HepG2 (cell line): ENCODE data around the gene TNFAIP8L2. TPM values are rescaled to one million over a fixed set of nuclear protein-coding genes. Genes with fewer than 3 reads are reported as not detected.

Source experiments
- ATF7 ChIP-seq, 2 experiments: fragments of 450-650 bp in 1 of 2; sonication (generic) in 1 of 2; formaldehyde crosslinking in 1 of 2; IDR thresholded peaks; 2 replicates each; pipeline versions ENCODE4 v1.4.0 to v1.6.1; 2016 to 2020; ENCODE audit warnings: antibody characterized with exemption in 1 of 2, mild to moderate bottlenecking in 1 of 2, missing genetic modification reagents in 1 of 2
- CSRNP1 ChIP-seq: sonication (generic); formaldehyde crosslinking; IDR thresholded peaks from 2 replicates; pipeline ENCODE4 v1.8.1; 2023; ENCODE audit warnings: mild to moderate bottlenecking, missing genetic modification reagents
- DPF2 ChIP-seq: sonication (generic); formaldehyde crosslinking; IDR thresholded peaks from 2 replicates; pipeline ENCODE4 v1.4.0; 2020; ENCODE audit warnings: mild to moderate bottlenecking, low read depth, missing genetic modification reagents, borderline replicate concordance
- DR1 ChIP-seq: sonication (generic); formaldehyde crosslinking; IDR thresholded peaks from 2 replicates; pipeline ENCODE4 v1.8.0; 2021; ENCODE audit warnings: mild to moderate bottlenecking, missing genetic modification reagents, inconsistent platforms
- ERF ChIP-seq: IDR thresholded peaks from 2 replicates; pipeline ENCODE4 v1.6.1; 2018; ENCODE audit warnings: missing biosample characterization, missing genetic modification reagents
- FLYWCH1 ChIP-seq: sonication (generic); formaldehyde crosslinking; IDR thresholded peaks from 2 replicates; pipeline ENCODE4 v1.8.1; 2023; ENCODE audit warnings: mild to moderate bottlenecking, missing genetic modification reagents
- HDAC6 ChIP-seq: fragments of 200-600 bp; sonication (generic); IDR thresholded peaks from 2 replicates; pipeline ENCODE4 v1.7.0; 2017; ENCODE audit warnings: mild to moderate bottlenecking, antibody characterized with exemption, low read length, low read depth
- ISX ChIP-seq: sonication (generic); formaldehyde crosslinking; conservative IDR thresholded peaks from 2 replicates; pipeline ENCODE4 v1.5.0; 2020; ENCODE audit warnings: missing genetic modification reagents
- NR2F1 ChIP-seq, 2 experiments: fragments of 450-650 bp in 1 of 2; formaldehyde crosslinking in 1 of 2; IDR thresholded peaks; 2 replicates each; pipeline versions ENCODE4 v1.5.0 to v1.6.1; 2016 to 2020; ENCODE audit warnings: mild to moderate bottlenecking in 1 of 2, missing compliant biosample characterization in 1 of 2, missing genetic modification reagents in 1 of 2, moderate library complexity in 1 of 2
- U2AF1 ChIP-seq: fragments of 200-400 bp; formaldehyde crosslinking; optimal IDR thresholded peaks from 2 replicates; pipeline ENCODE3; 2017; ENCODE audit warnings: mild to moderate bottlenecking, low read depth, low read length
- U2AF2 ChIP-seq: fragments of 200-400 bp; formaldehyde crosslinking; IDR thresholded peaks from 2 replicates; pipeline ENCODE4 v1.6.1; 2017; ENCODE audit warnings: low read depth, mild to moderate bottlenecking, low read length
- ZNF557 ChIP-seq: sonication (generic); formaldehyde crosslinking; IDR thresholded peaks from 2 replicates; pipeline ENCODE4 v1.4.0; 2020; ENCODE audit warnings: missing genetic modification reagents
- ZNF644 ChIP-seq: IDR thresholded peaks from 2 replicates; pipeline ENCODE4 v1.6.1; 2016; ENCODE audit warnings: low read depth
- ZNF776 ChIP-seq: sonication (generic); formaldehyde crosslinking; IDR thresholded peaks from 2 replicates; pipeline ENCODE4 v1.4.0; 2020; ENCODE audit warnings: mild to moderate bottlenecking, missing genetic modification reagents
- polyA plus RNA-seq, 8 experiments: library from polyadenylated mRNA; depleted of rRNA in 3 of 8; stranded (reverse) in 7 of 8; unstranded in 1 of 8; fragments of >200 nt; fragmentation: Illumina TruSeq in 4 of 8; extraction: Trizol in 4 of 8; gene quantifications; 2 replicates each; pipeline versions ENCODE4 v1.2.1 to v1.2.3, GENCODE V29; 2011 to 2016; ENCODE audit warnings: low read depth in 4 of 8, missing spikeins in 1 of 8, mixed read lengths in 1 of 8; ENCODE audit not compliant: insufficient read depth in 1 of 8
- total RNA-seq, 5 experiments: library from RNA; depleted of rRNA; stranded (reverse); fragments of >200 nt; fragmentation: Illumina TruSeq; extraction: Trizol; gene quantifications; 2 replicates each; pipeline ENCODE4 v1.2.3, GENCODE V29; 2016; ENCODE audit warnings: low read depth in 1 of 5
- TF ChIP-seq, protein P1 (sequence below): sonication (generic); formaldehyde crosslinking; IDR thresholded peaks from 2 replicates; pipeline ENCODE4 v1.4.0; 2020; ENCODE audit warnings: low read depth, missing genetic modification reagents
- TF ChIP-seq, protein P2 (sequence below): sonication (generic); formaldehyde crosslinking; IDR thresholded peaks from 2 replicates; pipeline ENCODE4 v1.9.0; 2021; ENCODE audit warnings: missing genetic modification reagents, mild to moderate bottlenecking, borderline replicate concordance
- TF ChIP-seq, protein P3 (sequence below): sonication (generic); formaldehyde crosslinking; IDR thresholded peaks from 2 replicates; pipeline ENCODE4 v1.4.0; 2020; ENCODE audit warnings: missing genetic modification reagents

The TNFAIP8L2 gene
- total and polyA plus RNA-seq, 2 of the 13 experiments (the other 11 are each of a cell fraction or from before 2014, with no cell fraction given): not detected

DNA sequence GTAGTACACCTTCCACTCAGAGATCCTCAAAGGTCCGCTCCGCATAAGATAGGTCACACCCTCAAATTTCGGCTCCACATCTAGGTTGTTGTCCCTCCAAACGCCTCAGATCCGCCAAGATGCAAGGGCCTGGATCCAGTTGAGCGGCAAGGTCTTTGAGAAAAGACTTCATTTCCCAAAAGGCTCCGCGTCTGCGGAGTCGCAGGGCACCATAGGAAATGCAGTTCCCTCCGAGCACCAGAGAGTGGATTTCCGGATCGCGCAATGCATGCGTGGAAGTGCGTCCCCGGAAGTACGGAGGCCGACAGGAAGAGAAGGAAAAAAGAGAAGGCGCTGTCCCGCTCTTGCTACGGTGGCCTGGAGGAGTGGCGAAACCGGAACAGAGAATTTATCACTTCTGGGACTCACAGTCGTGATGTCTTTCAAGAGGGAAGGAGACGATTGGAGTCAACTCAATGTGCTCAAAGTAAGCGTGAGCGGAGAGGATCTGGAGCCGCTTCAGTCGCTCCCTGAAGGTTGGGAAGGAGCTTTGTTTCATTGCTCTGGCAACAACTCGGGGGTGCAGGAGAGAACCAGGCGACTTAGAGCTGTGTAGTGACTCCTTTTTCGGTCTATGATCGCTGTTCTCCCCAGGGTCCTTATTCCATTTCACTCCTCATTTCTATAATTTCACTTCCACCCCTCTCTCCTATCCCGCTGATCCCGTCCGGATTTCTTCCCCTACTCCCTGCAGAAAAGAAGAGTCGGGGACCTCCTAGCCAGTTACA lies 9.5 kb downstream of the TNFAIP8L2 start, which contains the start of the genes LYSMD1 and SCNM1 (continued):
- 0 out of 4 replicates have a peak, but pooled peaks of 1 of the 2 experiments have one; percentile 2 for TF ChIP-seq NR2F1 (CRISPR knock-in tag; IDR thresholded peaks at IDR 0.05)
- TF ChIP-seq DPF2: no peak
- TF ChIP-seq ZNF776 (CRISPR knock-in tag): 0 out of 2 replicates have a peak, but pooled peaks have one; percentile 50
- no peak for TF ChIP-seq FLYWCH1 (CRISPR knock-in tag)
- peak; percentile 81 for TF ChIP-seq ERF (CRISPR knock-in tag)
- TF ChIP-seq HDAC6: no peak
- no peak for TF ChIP-seq U2AF1
- TF ChIP-seq ISX (CRISPR knock-in tag): no peak
- no peak for TF ChIP-seq ATF7 (IDR thresholded peaks at IDR 0.05)
- 0 out of 2 replicates have a peak, but pooled peaks have one; percentile 32 for TF ChIP-seq ATF7 (CRISPR knock-in tag; IDR thresholded peaks at IDR 0.05)
- TF ChIP-seq, protein P1, sequence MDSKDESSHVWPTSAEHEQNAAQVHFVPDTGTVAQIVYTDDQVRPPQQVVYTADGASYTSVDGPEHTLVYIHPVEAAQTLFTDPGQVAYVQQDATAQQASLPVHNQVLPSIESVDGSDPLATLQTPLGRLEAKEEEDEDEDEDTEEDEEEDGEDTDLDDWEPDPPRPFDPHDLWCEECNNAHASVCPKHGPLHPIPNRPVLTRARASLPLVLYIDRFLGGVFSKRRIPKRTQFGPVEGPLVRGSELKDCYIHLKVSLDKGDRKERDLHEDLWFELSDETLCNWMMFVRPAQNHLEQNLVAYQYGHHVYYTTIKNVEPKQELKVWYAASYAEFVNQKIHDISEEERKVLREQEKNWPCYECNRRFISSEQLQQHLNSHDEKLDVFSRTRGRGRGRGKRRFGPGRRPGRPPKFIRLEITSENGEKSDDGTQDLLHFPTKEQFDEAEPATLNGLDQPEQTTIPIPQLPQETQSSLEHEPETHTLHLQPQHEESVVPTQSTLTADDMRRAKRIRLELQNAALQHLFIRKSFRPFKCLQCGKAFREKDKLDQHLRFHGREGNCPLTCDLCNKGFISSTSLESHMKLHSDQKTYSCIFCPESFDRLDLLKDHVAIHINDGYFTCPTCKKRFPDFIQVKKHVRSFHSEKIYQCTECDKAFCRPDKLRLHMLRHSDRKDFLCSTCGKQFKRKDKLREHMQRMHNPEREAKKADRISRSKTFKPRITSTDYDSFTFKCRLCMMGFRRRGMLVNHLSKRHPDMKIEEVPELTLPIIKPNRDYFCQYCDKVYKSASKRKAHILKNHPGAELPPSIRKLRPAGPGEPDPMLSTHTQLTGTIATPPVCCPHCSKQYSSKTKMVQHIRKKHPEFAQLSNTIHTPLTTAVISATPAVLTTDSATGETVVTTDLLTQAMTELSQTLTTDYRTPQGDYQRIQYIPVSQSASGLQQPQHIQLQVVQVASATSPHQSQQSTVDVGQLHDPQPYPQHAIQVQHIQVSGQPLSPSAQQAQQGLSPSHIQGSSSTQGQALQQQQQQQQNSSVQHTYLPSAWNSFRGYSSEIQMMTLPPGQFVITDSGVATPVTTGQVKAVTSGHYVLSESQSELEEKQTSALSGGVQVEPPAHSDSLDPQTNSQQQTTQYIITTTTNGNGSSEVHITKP: no peak; the same call in 1 of the 2 replicates
- TF ChIP-seq, protein P2, sequence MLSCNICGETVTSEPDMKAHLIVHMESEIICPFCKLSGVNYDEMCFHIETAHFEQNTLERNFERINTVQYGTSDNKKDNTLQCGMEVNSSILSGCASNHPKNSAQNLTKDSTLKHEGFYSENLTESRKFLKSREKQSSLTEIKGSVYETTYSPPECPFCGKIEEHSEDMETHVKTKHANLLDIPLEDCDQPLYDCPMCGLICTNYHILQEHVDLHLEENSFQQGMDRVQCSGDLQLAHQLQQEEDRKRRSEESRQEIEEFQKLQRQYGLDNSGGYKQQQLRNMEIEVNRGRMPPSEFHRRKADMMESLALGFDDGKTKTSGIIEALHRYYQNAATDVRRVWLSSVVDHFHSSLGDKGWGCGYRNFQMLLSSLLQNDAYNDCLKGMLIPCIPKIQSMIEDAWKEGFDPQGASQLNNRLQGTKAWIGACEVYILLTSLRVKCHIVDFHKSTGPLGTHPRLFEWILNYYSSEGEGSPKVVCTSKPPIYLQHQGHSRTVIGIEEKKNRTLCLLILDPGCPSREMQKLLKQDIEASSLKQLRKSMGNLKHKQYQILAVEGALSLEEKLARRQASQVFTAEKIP: no peak
- TF ChIP-seq, protein P3, sequence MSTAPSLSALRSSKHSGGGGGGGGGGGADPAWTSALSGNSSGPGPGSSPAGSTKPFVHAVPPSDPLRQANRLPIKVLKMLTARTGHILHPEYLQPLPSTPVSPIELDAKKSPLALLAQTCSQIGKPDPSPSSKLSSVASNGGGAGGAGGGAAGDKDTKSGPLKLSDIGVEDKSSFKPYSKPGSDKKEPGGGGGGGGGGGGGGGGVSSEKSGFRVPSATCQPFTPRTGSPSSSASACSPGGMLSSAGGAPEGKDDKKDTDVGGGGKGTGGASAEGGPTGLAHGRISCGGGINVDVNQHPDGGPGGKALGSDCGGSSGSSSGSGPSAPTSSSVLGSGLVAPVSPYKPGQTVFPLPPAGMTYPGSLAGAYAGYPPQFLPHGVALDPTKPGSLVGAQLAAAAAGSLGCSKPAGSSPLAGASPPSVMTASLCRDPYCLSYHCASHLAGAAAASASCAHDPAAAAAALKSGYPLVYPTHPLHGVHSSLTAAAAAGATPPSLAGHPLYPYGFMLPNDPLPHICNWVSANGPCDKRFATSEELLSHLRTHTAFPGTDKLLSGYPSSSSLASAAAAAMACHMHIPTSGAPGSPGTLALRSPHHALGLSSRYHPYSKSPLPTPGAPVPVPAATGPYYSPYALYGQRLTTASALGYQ (CRISPR knock-in tag): 0 out of 2 replicates have a peak, but pooled peaks have one; percentile 56
- TF ChIP-seq CSRNP1: no peak
- TF ChIP-seq ZNF557 (CRISPR knock-in tag): 0 out of 2 replicates have a peak, but pooled peaks have one; percentile 41
- TF ChIP-seq DR1: peak; percentile 89
- TF ChIP-seq U2AF2: no peak
- no peak for TF ChIP-seq ZNF644 (CRISPR knock-in tag)
